Measurements from ENCODE around the gene PEX5. TPM values are rescaled to one million over a fixed set of nuclear protein-coding genes. Genes with fewer than 3 reads are reported as not detected.
"Not testable (repeated sequence)": the region's sequence is repeated elsewhere in the genome, so short reads cannot be mapped to it uniquely, and the experiment has no call there.

Gene PEX5
- total RNA-seq, 2 donors from 2014 or later, result 73.5 to 106 TPM

GRCh38 chr12:7229741-7230140 is 40.3 kb downstream of the PEX5 start:
- Histone ChIP-seq H3K27me3 (ENCODE audit: control insufficient read depth, insufficient read depth, low read length, poor library complexity, severe bottlenecking) (no peaks in the 10 kb centered on the region), H3K4me3 (ENCODE audit: low read length) (no peak overlapping the region), H3K36me3 (ENCODE audit: control insufficient read depth, insufficient read depth, low read length) (no peaks in the 10 kb centered on the region), H3K27ac (ENCODE audit: low read depth, low read length) (no peak overlapping the region), H3K9me3 (ENCODE audit: control insufficient read depth, low read length) (peaks cover 5% of the 10 kb centered on the region), H3K9ac (ENCODE audit: extremely low read depth, low read length, poor library complexity, severe bottlenecking) (no peak overlapping the region), H3K4me1 (ENCODE audit: control insufficient read depth, insufficient read depth, low read length) (no peaks in the 10 kb centered on the region)
- TF ChIP-seq CTCF (conservative IDR thresholded peaks at IDR 0.05), result no peak
- Mint-ChIP-seq H3K27ac (no peak overlapping the region), H3K4me1 (no peaks in the 10 kb centered on the region), H3K9me3 (peaks cover 34% of the 10 kb centered on the region), H3K27me3 (ENCODE audit: insufficient read depth) (no peaks in the 10 kb centered on the region), H3K36me3 (ENCODE audit: low read depth) (no peaks in the 10 kb centered on the region), H3K4me3 (no peak overlapping the region)
- no peak for DNase-seq
- WGBS, 2 experiments (ENCODE audit: insufficient coverage in 1 of 2, insufficient read length in 1 of 2), result 87% methylated on average over 2 of the region's 2 CpGs

- Histone ChIP-seq H3K9ac (ENCODE audit: extremely low read depth, low read length, poor library complexity, severe bottlenecking) (no peak overlapping the region), H3K9me3 (ENCODE audit: control insufficient read depth, low read length) (peaks cover 23% of the 10 kb centered on the region), H3K4me3 (ENCODE audit: low read length) (peak overlapping the region; percentile 12), H3K27me3 (ENCODE audit: control insufficient read depth, insufficient read depth, low read length, poor library complexity, severe bottlenecking) (no peaks in the 10 kb centered on the region), H3K4me1 (ENCODE audit: control insufficient read depth, insufficient read depth, low read length) (peaks cover 4% of the 10 kb centered on the region), H3K36me3 (ENCODE audit: control insufficient read depth, insufficient read depth, low read length) (no peaks in the 10 kb centered on the region), H3K27ac (ENCODE audit: low read depth, low read length) (no peak overlapping the region)
- H3K4me1 Mint-ChIP-seq, result peaks cover 6% of the 10 kb centered on the region
- no peaks in the 10 kb centered on the region for H3K27me3 Mint-ChIP-seq (ENCODE audit: insufficient read depth)
- no peak for TF ChIP-seq CTCF (conservative IDR thresholded peaks at IDR 0.05)
- H3K4me3 Mint-ChIP-seq, result no peak overlapping the region
- no peak overlapping the region for H3K27ac Mint-ChIP-seq
- H3K36me3 Mint-ChIP-seq (ENCODE audit: low read depth), result peaks cover 4% of the 10 kb centered on the region
- WGBS, 2 experiments (ENCODE audit: insufficient coverage in 1 of 2, insufficient read length in 1 of 2), result 93 to 100% methylated on average over 3 of the region's 3 CpGs
- peaks cover 31% of the 10 kb centered on the region for H3K9me3 Mint-ChIP-seq
- no peak for DNase-seq
These were observed 52.0 kb downstream of the PEX5 start for GRCh38 chr12:7241404-7242005.

- peaks cover 4% of the 10 kb centered on the region for H3K36me3 Mint-ChIP-seq (ENCODE audit: low read depth)
- no peaks in the 10 kb centered on the region for H3K27me3 ChIP-seq (ENCODE audit: control insufficient read depth, insufficient read depth, low read length, poor library complexity, severe bottlenecking)
- DNase-seq, result no peak
- no peak for TF ChIP-seq CTCF (conservative IDR thresholded peaks at IDR 0.05)
- H3K4me3 Mint-ChIP-seq, result no peak overlapping the region
- no peak overlapping the region for H3K9ac ChIP-seq (ENCODE audit: extremely low read depth, low read length, poor library complexity, severe bottlenecking)
- H3K27me3 Mint-ChIP-seq (ENCODE audit: insufficient read depth), result no peaks in the 10 kb centered on the region
- 80 to 83% methylated on average over 2 to 6 of the region's 7 CpGs for WGBS, 2 experiments (ENCODE audit: insufficient coverage in 1 of 2, insufficient read length in 1 of 2)
- peak overlapping the region; percentile 12 for H3K4me3 ChIP-seq (ENCODE audit: low read length)
- H3K9me3 Mint-ChIP-seq, result peaks cover 31% of the 10 kb centered on the region
- peaks cover 4% of the 10 kb centered on the region for H3K4me1 ChIP-seq (ENCODE audit: control insufficient read depth, insufficient read depth, low read length)
- no peak overlapping the region for H3K27ac ChIP-seq (ENCODE audit: low read depth, low read length)
- H3K4me1 Mint-ChIP-seq, result peaks cover 6% of the 10 kb centered on the region
- H3K36me3 ChIP-seq (ENCODE audit: control insufficient read depth, insufficient read depth, low read length), result no peaks in the 10 kb centered on the region
- no peak overlapping the region for H3K27ac Mint-ChIP-seq
- peaks cover 25% of the 10 kb centered on the region for H3K9me3 ChIP-seq (ENCODE audit: control insufficient read depth, low read length)
These were observed 53.0 kb downstream of the PEX5 start for GRCh38 chr12:7242176-7243101.

- H3K4me1 Mint-ChIP-seq; H3K27ac ChIP-seq (ENCODE audit: low read depth, low read length); DNase-seq; H3K27me3 Mint-ChIP-seq (ENCODE audit: insufficient read depth); H3K36me3 ChIP-seq (ENCODE audit: control insufficient read depth, insufficient read depth, low read length); H3K4me3 Mint-ChIP-seq; H3K27ac Mint-ChIP-seq; H3K27me3 ChIP-seq (ENCODE audit: control insufficient read depth, insufficient read depth, low read length, poor library complexity, severe bottlenecking); H3K4me1 ChIP-seq (ENCODE audit: control insufficient read depth, insufficient read depth, low read length); H3K4me3 ChIP-seq (ENCODE audit: low read length); H3K9ac ChIP-seq (ENCODE audit: extremely low read depth, low read length, poor library complexity, severe bottlenecking): not testable (repeated sequence)
- WGBS, 2 experiments (ENCODE audit: insufficient coverage in 1 of 2, insufficient read length in 1 of 2), result 91 to 95% methylated on average over 7 to 17 of the region's 22 CpGs
- peaks cover 22% of the 10 kb centered on the region for H3K36me3 Mint-ChIP-seq (ENCODE audit: low read depth)
- peaks cover 71% of the 10 kb centered on the region for H3K9me3 Mint-ChIP-seq
- peaks cover 25% of the 10 kb centered on the region for H3K9me3 ChIP-seq (ENCODE audit: control insufficient read depth, low read length)
These were observed 62.0 kb downstream of the PEX5 start for GRCh38 chr12:7251328-7251996.

Measured in endodermal cell (in vitro differentiated cells).